ENCODE measurements around the gene DLEC1.

The DLEC1 gene

GRCh38 chr3:38039101-38039898 lies at the start of gene DLEC1:
Gene DLEC1, plus strand, starts transcription at chr3:38039208. Its CDS starts 18 bp downstream, at chr3:38039226.
- peaks cover 7% of the 10 kb centered on the region for H3K9me3 Mint-ChIP-seq
- H3K4me1 Mint-ChIP-seq: peaks cover 41% of the 10 kb centered on the region
- H3K4me3 Mint-ChIP-seq: peak within 1 kb of the TSS; percentile 63
- peaks cover 23% of the 10 kb centered on the region for H3K36me3 Mint-ChIP-seq
- peak within 1 kb of the TSS; percentile 95 for H3K27ac Mint-ChIP-seq
- DNase-seq (ENCODE audit: low spot score in 2 of 2) (peak; percentile 67 to 92), ATAC-seq (peak; percentile 87)

GRCh38 chr3:37989821-37990480 lies 49.1 kb upstream of the DLEC1 start:
- peaks cover 7% of the 10 kb centered on the region for H3K36me3 Mint-ChIP-seq
- H3K27ac Mint-ChIP-seq: peak overlapping the region; percentile 35
- H3K4me3 Mint-ChIP-seq: no peak overlapping the region
- H3K9me3 Mint-ChIP-seq: no peaks in the 10 kb centered on the region
- no peak for ATAC-seq
- DNase-seq (ENCODE audit: low spot score in 2 of 2): no peak
- peaks cover 22% of the 10 kb centered on the region for H3K4me1 Mint-ChIP-seq

GRCh38 chr3:37990527-37990926 lies 48.5 kb upstream of the DLEC1 start, which contains the start of gene VILL:
Gene VILL, plus strand, starts transcription at chr3:37990786. Its CDS starts 2,887 bp downstream, at chr3:37993673.
- peak within 1 kb of the TSS; percentile 67 for H3K27ac Mint-ChIP-seq
- no peak within 1 kb of the TSS for H3K4me3 Mint-ChIP-seq
- no peak for ATAC-seq

GRCh38 chr3:37991109-37991508 lies 47.9 kb upstream of the DLEC1 start:
- peaks cover 33% of the 10 kb centered on the region for H3K4me1 Mint-ChIP-seq
- peak overlapping the region; percentile 67 for H3K27ac Mint-ChIP-seq
- ATAC-seq (no peak), DNase-seq (ENCODE audit: low spot score in 2 of 2) (no peak)
- H3K36me3 Mint-ChIP-seq: peaks cover 11% of the 10 kb centered on the region
- no peaks in the 10 kb centered on the region for H3K9me3 Mint-ChIP-seq
- H3K4me3 Mint-ChIP-seq: no peak overlapping the region

More at GRCh38 chr3:37990527-37990926, 48.5 kb upstream of the DLEC1 start, which contains the start of gene VILL:
- Mint-ChIP-seq H3K9me3 (no peaks in the 10 kb centered on the region), H3K36me3 (peaks cover 8% of the 10 kb centered on the region), H3K4me1 (peaks cover 27% of the 10 kb centered on the region)
- DNase-seq (ENCODE audit: low spot score in 2 of 2): no peak

GRCh38 chr3:37991823-37992222 lies 47.2 kb upstream of the DLEC1 start:
- H3K27ac Mint-ChIP-seq: peak overlapping the region; percentile 67
- ATAC-seq (no peak), DNase-seq (ENCODE audit: low spot score in 2 of 2) (no peak)
- H3K4me1 Mint-ChIP-seq: peaks cover 40% of the 10 kb centered on the region
- H3K9me3 Mint-ChIP-seq: no peaks in the 10 kb centered on the region
- peaks cover 17% of the 10 kb centered on the region for H3K36me3 Mint-ChIP-seq
- H3K4me3 Mint-ChIP-seq: no peak overlapping the region

- DNase-seq (ENCODE audit: low spot score in 2 of 2) (no peak), ATAC-seq (no peak)
- Mint-ChIP-seq H3K27ac (peak overlapping the region; percentile 98), H3K4me3 (peak overlapping the region; percentile 94), H3K9me3 (no peaks in the 10 kb centered on the region), H3K36me3 (peaks cover 21% of the 10 kb centered on the region), H3K4me1 (peaks cover 47% of the 10 kb centered on the region)
These were observed 46.5 kb upstream of the DLEC1 start for GRCh38 chr3:37992271-37993066.

- Mint-ChIP-seq H3K4me3 (peak overlapping the region; percentile 94), H3K4me1 (peaks cover 53% of the 10 kb centered on the region), H3K9me3 (no peaks in the 10 kb centered on the region), H3K27ac (peak overlapping the region; percentile 98), H3K36me3 (peaks cover 21% of the 10 kb centered on the region)
- DNase-seq (ENCODE audit: low spot score in 2 of 2): no peak
- ATAC-seq: no peak
These were observed 45.9 kb upstream of the DLEC1 start for GRCh38 chr3:37993067-37993455.

GRCh38 chr3:37993460-37993819 lies 45.6 kb upstream of the DLEC1 start:
- Mint-ChIP-seq H3K4me3 (peak overlapping the region; percentile 94), H3K4me1 (peaks cover 56% of the 10 kb centered on the region), H3K27ac (peak overlapping the region; percentile 98), H3K9me3 (no peaks in the 10 kb centered on the region), H3K36me3 (peaks cover 21% of the 10 kb centered on the region)
- no peak for DNase-seq (ENCODE audit: low spot score in 2 of 2)
- no peak for ATAC-seq

GRCh38 chr3:37993820-37994638 lies 45.0 kb upstream of the DLEC1 start:
- peaks cover 62% of the 10 kb centered on the region for H3K4me1 Mint-ChIP-seq
- ATAC-seq (peak; percentile 73), DNase-seq (ENCODE audit: low spot score in 2 of 2) (peak; percentile 56 to 88)
- H3K36me3 Mint-ChIP-seq: peaks cover 21% of the 10 kb centered on the region
- peak overlapping the region; percentile 98 for H3K27ac Mint-ChIP-seq
- H3K4me3 Mint-ChIP-seq: peak overlapping the region; percentile 94
- H3K9me3 Mint-ChIP-seq: no peaks in the 10 kb centered on the region

- peaks cover 21% of the 10 kb centered on the region for H3K36me3 Mint-ChIP-seq
- H3K4me3 Mint-ChIP-seq: peak overlapping the region; percentile 94
- no peaks in the 10 kb centered on the region for H3K9me3 Mint-ChIP-seq
- peaks cover 68% of the 10 kb centered on the region for H3K4me1 Mint-ChIP-seq
- ATAC-seq (peak; percentile 4), DNase-seq (ENCODE audit: low spot score in 2 of 2) (no peak)
- H3K27ac Mint-ChIP-seq: peak overlapping the region; percentile 98
These were observed 44.4 kb upstream of the DLEC1 start for GRCh38 chr3:37994639-37994972.

GRCh38 chr3:37995652-37996641 lies 43.1 kb upstream of the DLEC1 start:
- ATAC-seq (no peak), DNase-seq (ENCODE audit: low spot score in 2 of 2) (no peak)
- Mint-ChIP-seq H3K4me3 (peak overlapping the region; percentile 94), H3K4me1 (peaks cover 71% of the 10 kb centered on the region), H3K27ac (peak overlapping the region; percentile 98), H3K9me3 (no peaks in the 10 kb centered on the region), H3K36me3 (peaks cover 28% of the 10 kb centered on the region)

GRCh38 chr3:37996785-37997301 lies 42.2 kb upstream of the DLEC1 start:
- peak overlapping the region; percentile 97 for H3K27ac Mint-ChIP-seq
- peak overlapping the region; percentile 34 for H3K4me3 Mint-ChIP-seq
- DNase-seq (ENCODE audit: low spot score in 2 of 2) (peak; percentile 80 to 92), ATAC-seq (peak; percentile 69)
- peaks cover 71% of the 10 kb centered on the region for H3K4me1 Mint-ChIP-seq
- no peaks in the 10 kb centered on the region for H3K9me3 Mint-ChIP-seq
- H3K36me3 Mint-ChIP-seq: peaks cover 28% of the 10 kb centered on the region

- Mint-ChIP-seq H3K4me3 (peak overlapping the region; percentile 34), H3K4me1 (peaks cover 74% of the 10 kb centered on the region), H3K27ac (peak overlapping the region; percentile 97), H3K36me3 (peaks cover 28% of the 10 kb centered on the region), H3K9me3 (no peaks in the 10 kb centered on the region)
- DNase-seq (ENCODE audit: low spot score in 2 of 2): no peak
- no peak for ATAC-seq
These were observed 41.7 kb upstream of the DLEC1 start for GRCh38 chr3:37997342-37997741.

Measured in stimulated activated effector memory CD8-positive, alpha-beta T cell treated with anti-CD3 and anti-CD28 coated beads, Interleukin-12 subunit alpha, Interleukin-12 subunit beta, amount 100 ng/mL, for 72 hours (primary cell).